ENCODE measurements around the gene NRP2.

Gene NRP2

GRCh38 chr2:205712508-205712907, 30.2 kb downstream of the NRP2 start:
- DNase-seq = no peak

GRCh38 chr2:205713086-205713485, 30.8 kb downstream of the NRP2 start:
- DNase-seq = no peak

- DNase-seq = no peak
Observed at GRCh38 chr2:205714058-205714776, 31.9 kb downstream of the NRP2 start.

- no peak for DNase-seq
Observed at GRCh38 chr2:205714789-205715720, 32.8 kb downstream of the NRP2 start.

GRCh38 chr2:205715831-205716525, 33.7 kb downstream of the NRP2 start:
- DNase-seq = no peak

GRCh38 chr2:205717175-205717846, 35.0 kb downstream of the NRP2 start:
- DNase-seq = no peak

- DNase-seq = no peak
Observed at GRCh38 chr2:205717999-205718398, 35.7 kb downstream of the NRP2 start.

- no peak for DNase-seq
Observed at GRCh38 chr2:205719847-205720246, 37.5 kb downstream of the NRP2 start.

GRCh38 chr2:205720451-205720902, 38.2 kb downstream of the NRP2 start:
- no peak for DNase-seq

GRCh38 chr2:205721057-205721449, 38.8 kb downstream of the NRP2 start:
- DNase-seq = no peak

GRCh38 chr2:205722283-205722918, 40.1 kb downstream of the NRP2 start:
- DNase-seq = no peak

- no peak for DNase-seq
Observed at GRCh38 chr2:205723179-205723578, 40.9 kb downstream of the NRP2 start.

GRCh38 chr2:205725059-205725458, 42.8 kb downstream of the NRP2 start:
- no peak for DNase-seq

GRCh38 chr2:205726506-205726905, 44.2 kb downstream of the NRP2 start:
- DNase-seq = no peak

GRCh38 chr2:205727174-205727573, 44.9 kb downstream of the NRP2 start:
- DNase-seq = no peak

GRCh38 chr2:205728366-205728765, 46.1 kb downstream of the NRP2 start:
- DNase-seq = no peak

GRCh38 chr2:205730191-205730590, 47.9 kb downstream of the NRP2 start:
- no peak for DNase-seq

GRCh38 chr2:205730701-205731582, 48.6 kb downstream of the NRP2 start:
- DNase-seq = no peak

- DNase-seq = no peak
Observed at GRCh38 chr2:205731583-205731981, 49.3 kb downstream of the NRP2 start.

- DNase-seq = no peak
Observed at GRCh38 chr2:205732314-205732713, 50.0 kb downstream of the NRP2 start.

- no peak for DNase-seq
Observed at GRCh38 chr2:205733082-205733481, 50.8 kb downstream of the NRP2 start.

Data from GF-D8 (cell line).